Aorta (tissue), 5 donors: ENCODE measurements around the gene TLCD3B. TPM values are rescaled to one million over a fixed set of nuclear protein-coding genes. Genes with fewer than 3 reads are reported as not detected.
"Not testable (repeated sequence)": the region's sequence is repeated elsewhere in the genome, so short reads cannot be mapped to it uniquely, and the experiment has no call there.

Experiments used
- ATAC-seq: fragments of 200-7000 bp; cut with Tn5 transposase; one replicate; pipeline ENCODE4 v1.9.1; 2022; ENCODE audit warnings: moderate library complexity; ENCODE audit not compliant: low FRiP score
- DNase-seq, 2 donors: peaks; one replicate each; pipeline ENCODE4 v3.0.0-alpha.2; 2020
- H3K27ac ChIP-seq, 2 donors: one replicate each; pipeline ENCODE4 v1.5.1; 2013; ENCODE audit warnings: low read length in 2 of 2, mild to moderate bottlenecking in 2 of 2, moderate library complexity in 2 of 2, control low read depth in 1 of 2, inconsistent platforms in 1 of 2, low read depth in 1 of 2
- H3K27me3 ChIP-seq, 2 donors: one replicate each; pipeline ENCODE4 v1.6.1; 2013; ENCODE audit warnings: control low read depth in 1 of 2, low read length in 1 of 2, mild to moderate bottlenecking in 1 of 2, moderate library complexity in 1 of 2; ENCODE audit not compliant: insufficient read depth in 2 of 2, control insufficient read depth in 1 of 2
- H3K36me3 ChIP-seq, 2 donors: one replicate each; pipeline ENCODE4 v1.6.1; 2013; ENCODE audit warnings: control low read depth in 1 of 2, low read length in 1 of 2, mild to moderate bottlenecking in 1 of 2; ENCODE audit not compliant: insufficient read depth in 2 of 2, control insufficient read depth in 1 of 2
- H3K4me1 ChIP-seq, 2 donors: one replicate each; pipeline ENCODE4 v1.6.1; 2013; ENCODE audit warnings: low read length in 2 of 2, control low read depth in 1 of 2, mild to moderate bottlenecking in 1 of 2, moderate library complexity in 1 of 2; ENCODE audit not compliant: insufficient read depth in 2 of 2, control insufficient read depth in 1 of 2
- H3K4me3 ChIP-seq, 2 donors: one replicate each; pipeline ENCODE4 v1.5.1; 2013; ENCODE audit warnings: low read length in 2 of 2, control low read depth in 1 of 2, mild to moderate bottlenecking in 1 of 2
- H3K9me3 ChIP-seq: one replicate; pipeline ENCODE4 v1.6.1; 2013; ENCODE audit warnings: mild to moderate bottlenecking, low read length; ENCODE audit not compliant: control insufficient read depth
- WGBS, 2 donors: extraction: QIAGEN DNeasy Blood & Tissue Kit; methylation state at CpG; one replicate each; pipeline ENCODE4 v1.1.7; 2013; 5-methylcytosine and 5-hydroxymethylcytosine counted together
- intact Hi-C, 2 donors: fragments of 100-400 bp; cut with DNase I; formaldehyde crosslinking; loops; one replicate each; pipeline versions ENCODE4 v1.14.2 to v1.15.0; 2022
- polyA plus RNA-seq, 2 donors: library from polyadenylated mRNA; stranded (reverse); fragments of 200-250 nt; gene quantifications; one replicate each; pipeline ENCODE4 v1.2.3, GENCODE V29; 2013
- total RNA-seq, 2 donors: library from RNA; stranded (reverse); fragmentation: NEBNext Ultra II Directional; extraction: Animal tissue kit (Norgen Biotek cat#: 25700); gene quantifications; one replicate each; pipeline ENCODE4 v1.2.1, GENCODE V29; 2021
- donor health status: healthy with polysubstance abuse.
- donor health status: Bipolar disorder and iron deficiency.
- donor health status: DM: no; HTN: no; CAD: no.
- donor health status: DM: no; HTN: no; CAD: no.
- donor health status: DM: yes; HTN: yes; CAD: no.

Gene TLCD3B
- total and polyA plus RNA-seq, 4 donors: not detected

DNA sequence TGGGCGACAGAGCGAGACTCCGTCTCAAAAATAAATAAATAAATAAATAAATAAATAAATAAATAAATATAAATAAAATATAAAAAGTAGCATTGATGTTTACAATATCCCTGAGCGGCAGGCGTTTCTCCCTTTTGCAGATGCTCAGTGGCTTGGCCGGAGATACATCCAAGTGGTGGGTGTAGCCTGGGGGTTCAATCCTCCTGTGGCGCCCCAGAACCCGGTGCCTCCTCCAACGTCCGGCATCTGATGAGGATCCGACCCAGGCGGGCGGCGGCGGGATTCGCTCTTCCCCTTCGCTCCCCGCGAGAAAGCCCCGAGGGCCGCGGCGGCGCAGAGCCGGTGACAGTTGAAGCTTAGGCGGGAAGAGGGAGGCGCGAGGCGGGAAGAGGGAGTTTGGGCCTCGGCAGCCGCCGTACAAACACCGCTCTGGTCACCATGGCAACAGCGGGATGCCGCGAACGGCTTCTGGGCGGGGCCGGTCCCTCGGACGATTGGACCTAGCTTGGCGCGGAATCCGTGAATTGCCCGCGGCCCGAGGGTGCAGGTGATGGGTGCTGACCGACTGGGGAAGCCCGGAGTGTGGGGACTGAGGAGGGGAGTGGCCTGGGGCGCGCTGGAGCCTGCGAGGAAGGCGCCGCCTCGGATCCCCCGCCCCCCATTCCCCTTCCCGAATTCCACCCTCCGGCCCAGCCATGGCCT lies 21.8 kb upstream of the TLCD3B start:
- 4 to 5% methylated on average over 47 to 58 of the region's 58 CpGs for WGBS, 2 donors
- no peak overlapping the region for H3K27ac ChIP-seq
- ATAC-seq: peak; percentile 95

DNA sequence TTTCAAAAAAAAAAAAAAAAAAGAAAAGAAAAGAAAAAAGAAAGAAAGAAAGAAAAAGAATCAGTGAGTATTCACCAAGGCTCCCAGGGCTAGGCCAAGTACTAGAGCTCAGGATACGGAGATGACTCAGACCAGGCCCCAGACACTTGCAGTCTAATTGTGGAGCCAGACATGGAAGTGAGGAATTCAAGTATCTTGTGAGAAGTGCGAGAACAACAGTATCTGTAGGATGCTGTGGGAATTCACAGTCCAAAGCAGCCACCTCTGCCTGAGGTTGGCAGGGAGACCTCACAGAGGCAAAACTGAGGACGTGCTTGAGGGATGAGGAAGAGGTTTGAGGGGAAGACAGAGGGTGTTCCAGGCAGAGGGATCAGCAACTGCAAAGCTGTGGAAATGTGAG lies 20.4 kb upstream of the TLCD3B start:
- H3K36me3 ChIP-seq: no peaks in the 10 kb centered on the region
- ATAC-seq (no peak), DNase-seq (no peak)
- H3K4me3 ChIP-seq: no peak overlapping the region
- H3K4me1 ChIP-seq: no peaks in the 10 kb centered on the region
- 74 to 82% methylated on average over 3 of the region's 3 CpGs for WGBS, 2 donors
- intact Hi-C loops: no loop called here
- no peaks in the 10 kb centered on the region for H3K9me3 ChIP-seq
- no peaks in the 10 kb centered on the region for H3K27me3 ChIP-seq
- H3K27ac ChIP-seq: no peak overlapping the region

More for the DNA sequence above, 21.8 kb upstream of the TLCD3B start:
- no peaks in the 10 kb centered on the region for H3K9me3 ChIP-seq
- H3K4me3 ChIP-seq: peak overlapping the region; percentile 2 to 52
- no peaks in the 10 kb centered on the region for H3K4me1 ChIP-seq
- H3K36me3 ChIP-seq: no peaks in the 10 kb centered on the region
- peak; percentile 97 to 98 for DNase-seq
- intact Hi-C loops: no loop called here
- no peaks in the 10 kb centered on the region for H3K27me3 ChIP-seq

DNA sequence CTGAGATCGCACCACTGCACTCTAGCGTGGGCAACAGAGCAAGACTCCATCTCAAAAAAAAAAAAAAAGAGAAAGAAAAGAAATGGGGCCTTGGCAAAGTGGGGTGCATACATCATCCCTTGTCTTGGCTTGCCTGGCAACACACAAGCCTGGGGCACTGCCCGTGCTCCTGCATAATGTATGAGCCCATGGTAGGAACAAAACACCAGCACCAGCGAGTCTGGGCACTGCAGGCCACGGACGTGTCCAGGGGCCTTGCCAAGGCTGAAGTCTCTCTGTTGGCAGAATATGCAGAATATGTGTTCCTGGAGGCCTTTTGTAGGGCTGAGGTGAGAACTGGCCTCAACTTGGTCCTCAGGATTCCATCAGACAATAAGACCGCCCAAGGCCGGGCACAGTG lies 18.8 kb upstream of the TLCD3B start:
- ATAC-seq (no peak), DNase-seq (no peak)
- no peaks in the 10 kb centered on the region for H3K36me3 ChIP-seq
- no peaks in the 10 kb centered on the region for H3K9me3 ChIP-seq
- WGBS, 2 donors: 88 to 89% methylated on average over 8 of the region's 8 CpGs
- no peaks in the 10 kb centered on the region for H3K27me3 ChIP-seq
- H3K4me3 ChIP-seq: no peak overlapping the region
- intact Hi-C loops: no loop called here
- H3K4me1 ChIP-seq: no peaks in the 10 kb centered on the region
- no peak overlapping the region for H3K27ac ChIP-seq

DNA sequence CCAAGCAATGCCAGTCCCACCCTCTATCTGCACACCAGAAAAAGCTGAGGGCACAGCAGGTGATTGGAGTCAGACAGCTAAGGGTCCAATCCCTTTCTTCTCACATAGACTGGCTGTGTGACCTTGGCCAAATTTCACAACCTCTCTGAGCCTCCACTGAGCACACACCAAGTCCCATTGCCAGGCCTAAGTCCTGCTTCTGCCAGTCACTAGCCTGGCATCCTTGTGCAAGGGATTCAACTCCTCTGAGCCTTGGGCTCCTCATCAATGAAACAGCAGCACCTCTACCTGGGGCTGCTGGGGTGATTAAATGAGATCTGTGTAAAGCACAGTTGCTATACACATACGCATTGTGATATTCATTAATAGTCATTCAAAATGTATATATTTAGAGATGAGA lies 15.5 kb upstream of the TLCD3B start:
- no peak overlapping the region for H3K4me3 ChIP-seq
- no peaks in the 10 kb centered on the region for H3K9me3 ChIP-seq
- no peak overlapping the region for H3K27ac ChIP-seq
- ATAC-seq: no peak
- 90% methylated on average over 1 of the region's 1 CpG for WGBS, 2 donors
- DNase-seq: no peak
- intact Hi-C loops: no loop called here
- H3K36me3 ChIP-seq: no peaks in the 10 kb centered on the region
- H3K4me1 ChIP-seq: no peaks in the 10 kb centered on the region
- H3K27me3 ChIP-seq: no peaks in the 10 kb centered on the region

DNA sequence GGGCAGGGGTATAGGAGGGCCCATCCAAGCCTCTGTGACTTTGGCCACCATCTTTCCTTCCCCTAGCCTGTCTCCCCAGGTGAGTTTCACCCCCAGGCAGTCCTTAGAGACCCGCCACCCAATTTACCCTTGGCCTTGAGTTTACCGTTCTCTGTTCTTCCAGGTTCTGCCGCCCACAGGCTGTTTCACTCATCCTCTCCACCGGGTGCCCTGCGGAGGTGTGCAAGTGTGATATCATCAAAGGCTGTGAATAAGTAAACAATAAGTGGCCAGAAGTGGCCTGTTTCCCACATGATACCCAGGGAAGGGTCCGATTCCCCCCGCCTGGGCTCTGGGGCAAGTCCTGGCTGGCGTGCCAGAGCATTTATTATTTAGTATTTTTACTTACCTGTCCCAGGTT lies 15.1 kb upstream of the TLCD3B start:
- no peak overlapping the region for H3K27ac ChIP-seq
- H3K4me3 ChIP-seq: no peak overlapping the region
- ATAC-seq: no peak
- no peak for DNase-seq
- intact Hi-C loops: no loop called here
- no peaks in the 10 kb centered on the region for H3K4me1 ChIP-seq
- no peaks in the 10 kb centered on the region for H3K27me3 ChIP-seq
- H3K36me3 ChIP-seq: no peaks in the 10 kb centered on the region
- no peaks in the 10 kb centered on the region for H3K9me3 ChIP-seq
- 77 to 79% methylated on average over 8 of the region's 8 CpGs for WGBS, 2 donors

DNA sequence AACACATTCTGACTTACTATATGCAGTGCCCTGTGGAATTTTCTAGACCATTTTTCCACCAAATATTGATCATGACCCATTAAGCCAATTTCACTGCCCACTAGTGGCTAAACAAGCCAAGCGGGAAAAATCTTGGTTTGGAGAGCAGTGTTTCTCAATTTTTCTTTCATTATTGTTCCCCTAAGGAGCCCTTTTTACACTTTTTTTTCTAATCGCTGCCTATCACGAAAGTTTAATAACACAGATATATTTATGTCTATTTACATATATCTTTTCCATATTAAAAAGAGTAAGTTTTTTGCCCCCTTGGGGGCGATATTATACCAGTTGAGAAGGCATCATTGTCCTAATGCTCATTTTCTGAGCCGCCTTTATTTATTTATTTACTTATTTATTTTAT lies 10.8 kb upstream of the TLCD3B start:
- no peak for DNase-seq
- no peaks in the 10 kb centered on the region for H3K9me3 ChIP-seq
- H3K27ac ChIP-seq: no peak overlapping the region
- no peaks in the 10 kb centered on the region for H3K4me1 ChIP-seq
- no peak for ATAC-seq
- no peaks in the 10 kb centered on the region for H3K27me3 ChIP-seq
- WGBS, 2 donors: 22 to 26% methylated on average over 5 of the region's 5 CpGs
- intact Hi-C loops: no loop called here
- no peaks in the 10 kb centered on the region for H3K36me3 ChIP-seq
- no peak overlapping the region for H3K4me3 ChIP-seq

DNA sequence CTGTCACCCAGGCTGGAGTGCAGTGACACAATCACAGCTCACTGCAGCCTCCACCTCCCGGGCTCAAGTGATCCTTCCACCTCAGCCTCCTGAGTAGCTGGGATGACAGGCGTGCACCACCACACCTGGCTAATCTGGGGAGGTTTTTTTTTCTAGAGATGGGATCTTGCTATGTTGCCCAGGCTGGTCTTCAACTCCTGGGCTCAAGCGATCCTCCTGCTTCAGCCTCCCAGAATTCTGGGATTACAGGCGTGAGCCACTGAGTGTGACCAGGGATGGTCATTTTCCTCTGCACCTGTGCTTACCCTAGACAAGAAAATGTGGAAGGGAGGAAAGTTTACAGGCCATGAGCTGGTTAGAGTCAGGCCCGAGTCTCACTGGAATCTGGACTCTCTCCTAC lies 9.6 kb upstream of the TLCD3B start:
- ATAC-seq, H3K9me3 ChIP-seq, H3K27ac ChIP-seq, H3K27me3 ChIP-seq, H3K4me1 ChIP-seq, H3K36me3 ChIP-seq, intact Hi-C loops, H3K4me3 ChIP-seq, DNase-seq: not testable (repeated sequence)
- WGBS, 2 donors: 79 to 82% methylated on average over 5 of the region's 5 CpGs

DNA sequence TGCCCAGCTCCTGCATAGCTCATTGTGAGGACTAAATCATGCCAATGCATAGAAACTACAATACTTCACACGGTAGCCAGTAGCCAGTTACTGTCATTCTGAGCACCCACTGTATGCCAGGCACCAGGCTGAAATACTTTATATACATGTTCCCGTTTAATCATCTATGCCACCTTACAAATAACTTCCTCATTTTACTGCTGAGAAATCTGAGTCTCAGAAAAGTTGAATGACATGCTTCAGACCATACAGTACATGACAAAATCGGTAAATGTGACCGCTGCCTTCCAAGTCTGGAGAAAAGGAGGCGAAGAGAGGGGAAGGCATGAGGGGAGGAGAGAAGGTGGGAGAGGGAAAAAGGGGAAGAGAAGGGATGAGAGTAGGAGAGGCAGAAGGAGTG lies 9.2 kb upstream of the TLCD3B start:
- Histone ChIP-seq H3K9me3 (no peaks in the 10 kb centered on the region), H3K27me3 (no peaks in the 10 kb centered on the region), H3K27ac (no peak overlapping the region), H3K36me3 (no peaks in the 10 kb centered on the region), H3K4me1 (no peaks in the 10 kb centered on the region), H3K4me3 (no peak overlapping the region)
- intact Hi-C loops: no loop called here
- ATAC-seq (no peak), DNase-seq (no peak)
- WGBS, 2 donors: 64 to 69% methylated on average over 5 of the region's 5 CpGs

DNA sequence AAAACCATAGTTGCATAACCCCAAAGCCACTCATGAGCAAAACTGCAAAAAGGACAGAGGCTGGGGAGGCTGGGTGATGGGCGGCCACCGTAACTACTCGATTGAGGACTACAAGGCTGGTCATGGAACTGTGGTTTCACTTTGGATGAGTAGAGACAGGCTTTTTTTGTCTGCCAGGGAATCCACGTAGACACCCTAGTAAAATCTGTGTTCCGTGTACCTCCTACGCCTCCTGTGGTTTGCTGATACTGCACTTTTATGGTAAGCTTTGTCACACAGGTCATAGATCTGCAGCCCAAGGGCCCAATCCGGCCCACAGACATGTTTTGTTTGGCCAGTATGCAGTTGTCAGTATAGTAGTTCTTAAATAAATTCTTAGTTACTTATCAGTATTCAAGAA lies 2.2 kb upstream of the TLCD3B start:
- intact Hi-C loops: no loop called here
- H3K9me3 ChIP-seq: no peaks in the 10 kb centered on the region
- no peak overlapping the region for H3K4me3 ChIP-seq
- no peaks in the 10 kb centered on the region for H3K27me3 ChIP-seq
- H3K27ac ChIP-seq: no peak overlapping the region
- 64 to 68% methylated on average over 7 of the region's 7 CpGs for WGBS, 2 donors
- no peaks in the 10 kb centered on the region for H3K4me1 ChIP-seq
- ATAC-seq (no peak), DNase-seq (no peak)
- no peaks in the 10 kb centered on the region for H3K36me3 ChIP-seq
